SK-N-SH (cell line): Measurements from ENCODE around the gene VAV1. TPM values are rescaled to one million over a fixed set of nuclear protein-coding genes. Genes with fewer than 3 reads are reported as not detected.

Experiments used
- CTCF ChIA-PET: fragments of 300-600, 350-600 bp; formaldehyde crosslinking; extraction: SDS; loops from one replicate; lab custom pipeline; 2021; lab: Yijun Ruan, JAX
- POLR2A ChIA-PET: fragments of 350-600 bp; sonication (Branson Sonifier 250); formaldehyde crosslinking; extraction: SDS; loops from one replicate; lab custom pipeline; 2020; ENCODE audit warnings: antibody characterized with exemption, inconsistent platforms; lab: Yijun Ruan, JAX
- DNase-seq: peaks from one replicate; pipeline ENCODE4 v3.0.0; 2012
- H2AFZ ChIP-seq: fragments of 200-600 bp; sonication (generic); 2 replicates; pipeline ENCODE4 v1.8.1; 2016; ENCODE audit warnings: antibody characterized with exemption, mild to moderate bottlenecking, low read depth
- H3F3A ChIP-seq: fragments of 200-600 bp; sonication (generic); replicated peaks from 2 replicates; pipeline ENCODE3; 2016; ENCODE audit warnings: antibody characterized with exemption, mild to moderate bottlenecking; ENCODE audit not compliant: insufficient read depth
- H3K27ac ChIP-seq, 2 experiments: fragments of 200-500 bp in 1 of 2; fragments of 200-600 bp in 1 of 2; sonication (Bioruptor generic) in 1 of 2; sonication (generic), shearing (Covaris generic) in 1 of 2; 2 replicates each; pipeline versions ENCODE4 v1.5.1 to v1.6.1; 2014 to 2016; ENCODE audit warnings: low read depth in 2 of 2, inconsistent platforms in 1 of 2, low read length in 1 of 2, mild to moderate bottlenecking in 1 of 2, mixed read lengths in 1 of 2
- H3K27me3 ChIP-seq: fragments of 200-600 bp; sonication (generic), shearing (Covaris generic); 2 replicates; pipeline ENCODE4 v1.6.1; 2016; ENCODE audit warnings: mixed run types; ENCODE audit not compliant: insufficient read depth
- H3K36me3 ChIP-seq, 2 experiments: fragments of 200-500 bp in 1 of 2; fragments of 200-600 bp in 1 of 2; sonication (Bioruptor generic) in 1 of 2; sonication (generic) in 1 of 2; replicated peaks in 1 of 2; 2 replicates each; pipeline versions ENCODE3 to v1.5.1; 2014 to 2016; ENCODE audit warnings: low read length in 1 of 2, mild to moderate bottlenecking in 1 of 2; ENCODE audit not compliant: insufficient read depth in 2 of 2, control insufficient read depth in 1 of 2
- H3K4me1 ChIP-seq, 2 experiments: fragments of 200-500 bp in 1 of 2; fragments of 200-600 bp in 1 of 2; sonication (Bioruptor generic) in 1 of 2; sonication (generic), shearing (Covaris generic) in 1 of 2; 2 replicates each; pipeline versions ENCODE4 v1.5.1 to v1.6.1; 2014 to 2016; ENCODE audit warnings: low read depth in 1 of 2, low read length in 1 of 2, mixed run types in 1 of 2; ENCODE audit not compliant: insufficient read depth in 2 of 2, control insufficient read depth in 1 of 2
- H3K4me2 ChIP-seq: fragments of 200-600 bp; sonication (generic), shearing (Covaris generic); 2 replicates; pipeline ENCODE4 v1.6.1; 2017; ENCODE audit warnings: mixed run types
- H3K4me3 ChIP-seq, 2 experiments: fragments of 200-500 bp in 1 of 2; fragments of 200-600 bp in 1 of 2; sonication (Bioruptor generic) in 1 of 2; sonication (generic), shearing (Covaris generic) in 1 of 2; 2 replicates each; pipeline versions ENCODE4 v1.5.1 to v1.8.1; 2014 to 2016; ENCODE audit warnings: low read depth in 2 of 2, inconsistent platforms in 1 of 2, low read length in 1 of 2, mild to moderate bottlenecking in 1 of 2, mixed read lengths in 1 of 2, moderate library complexity in 1 of 2
- H3K79me2 ChIP-seq: fragments of 200-600 bp; sonication (generic); 2 replicates; pipeline ENCODE4 v1.8.1; 2017; ENCODE audit warnings: mild to moderate bottlenecking; ENCODE audit not compliant: insufficient read depth
- H3K9ac ChIP-seq: fragments of 200-600 bp; sonication (generic); 2 replicates; pipeline ENCODE4 v1.6.1; 2017; ENCODE audit warnings: mixed run types
- H3K9me2 ChIP-seq: fragments of 200-600 bp; sonication (generic); 2 replicates; pipeline ENCODE4 v1.6.1; 2017; ENCODE audit warnings: mixed run types
- H3K9me3 ChIP-seq: fragments of 200-600 bp; sonication (generic); 2 replicates; pipeline ENCODE4 v1.6.1; 2017; ENCODE audit warnings: mixed run types, mild to moderate bottlenecking, moderate library complexity
- H4K20me1 ChIP-seq: fragments of 200-600 bp; sonication (generic); 2 replicates; pipeline ENCODE4 v1.6.1; 2017; ENCODE audit warnings: mild to moderate bottlenecking, mixed run types; ENCODE audit not compliant: insufficient read depth
- CHD2 ChIP-seq: fragments of 150-350 bp; IDR thresholded peaks from 2 replicates; pipeline ENCODE4 v1.6.1; 2018; ENCODE audit warnings: low read length; ENCODE audit not compliant: partially characterized antibody
- CTCF ChIP-seq: fragments of 200-600 bp; sonication (generic); IDR thresholded peaks from 2 replicates; pipeline ENCODE4 v1.6.1; 2017; ENCODE audit warnings: antibody characterized with exemption, mild to moderate bottlenecking, moderate library complexity
- ELF1 ChIP-seq: IDR thresholded peaks from 2 replicates; pipeline ENCODE4 v1.4.0; 2012
- FOSL2 ChIP-seq: IDR thresholded peaks from 2 replicates; pipeline ENCODE4 v1.4.0; 2012; ENCODE audit warnings: low read depth, mild to moderate bottlenecking, moderate library complexity, borderline replicate concordance
- FOXJ3 ChIP-seq: sonication (generic); formaldehyde crosslinking; IDR thresholded peaks from 2 replicates; pipeline ENCODE4 v1.5.1; 2020; ENCODE audit warnings: mild to moderate bottlenecking, missing genetic modification reagents
- GATA2 ChIP-seq: sonication (generic); formaldehyde crosslinking; IDR thresholded peaks from 2 replicates; pipeline ENCODE4 v1.5.0; 2020; ENCODE audit warnings: mild to moderate bottlenecking, missing genetic modification reagents
- MEF2A ChIP-seq: IDR thresholded peaks from 2 replicates; pipeline ENCODE4 v1.4.0; 2012; ENCODE audit warnings: low read depth, borderline replicate concordance
- MXI1 ChIP-seq: IDR thresholded peaks from 2 replicates; pipeline ENCODE4 v1.6.1; 2012; ENCODE audit warnings: mild to moderate bottlenecking, low read depth, low read length, improper control_type of control experiment
- NFIC ChIP-seq: IDR thresholded peaks from 2 replicates; pipeline ENCODE4 v1.4.0; 2012; ENCODE audit warnings: borderline replicate concordance
- PBX3 ChIP-seq: IDR thresholded peaks from 2 replicates; pipeline ENCODE4; 2012
- RAD21 ChIP-seq: IDR thresholded peaks from 2 replicates; pipeline ENCODE4 v1.6.1; 2012; ENCODE audit warnings: mild to moderate bottlenecking, low read length
- RCOR1 ChIP-seq: fragments of 150-350 bp; IDR thresholded peaks from 2 replicates; pipeline ENCODE4 v1.6.1; 2017; ENCODE audit warnings: antibody characterized with exemption, low read length
- REST ChIP-seq: IDR thresholded peaks from 2 replicates; pipeline ENCODE4 v1.6.1; 2012; ENCODE audit warnings: mild to moderate bottlenecking, low read depth, low read length, moderate library complexity
- SIN3A ChIP-seq: IDR thresholded peaks from 2 replicates; pipeline ENCODE4 v1.6.1; 2012; ENCODE audit warnings: low read depth, mild to moderate bottlenecking, low read length, moderate library complexity, borderline replicate concordance
- SMC3 ChIP-seq: IDR thresholded peaks from 2 replicates; pipeline ENCODE4 v1.6.1; 2012; ENCODE audit warnings: low read depth, low read length, improper control_type of control experiment
- YY1 ChIP-seq: IDR thresholded peaks from 2 replicates; pipeline ENCODE4 v1.4.0; 2012; ENCODE audit warnings: low read depth, mild to moderate bottlenecking
- WGBS: methylation state at CpG from one replicate; pipeline ENCODE4 v1.1.6; 2017; ENCODE audit warnings: low lambda C conversion rate; 5-methylcytosine and 5-hydroxymethylcytosine counted together
- polyA plus RNA-seq, 3 experiments: library from polyadenylated mRNA; depleted of rRNA; stranded (reverse); fragments of >200 nt; gene quantifications; 2 replicates each; pipeline ENCODE4 v1.2.3, GENCODE V29; 2012
- TF ChIP-seq, protein P1 (sequence below): IDR thresholded peaks from 2 replicates; pipeline ENCODE4 v1.4.0; 2012; ENCODE audit warnings: low read depth, borderline replicate concordance

Gene VAV1
- polyA plus RNA-seq, 1 of the 3 experiments (the other 2 are of a cell fraction), result 0.02 TPM

DNA sequence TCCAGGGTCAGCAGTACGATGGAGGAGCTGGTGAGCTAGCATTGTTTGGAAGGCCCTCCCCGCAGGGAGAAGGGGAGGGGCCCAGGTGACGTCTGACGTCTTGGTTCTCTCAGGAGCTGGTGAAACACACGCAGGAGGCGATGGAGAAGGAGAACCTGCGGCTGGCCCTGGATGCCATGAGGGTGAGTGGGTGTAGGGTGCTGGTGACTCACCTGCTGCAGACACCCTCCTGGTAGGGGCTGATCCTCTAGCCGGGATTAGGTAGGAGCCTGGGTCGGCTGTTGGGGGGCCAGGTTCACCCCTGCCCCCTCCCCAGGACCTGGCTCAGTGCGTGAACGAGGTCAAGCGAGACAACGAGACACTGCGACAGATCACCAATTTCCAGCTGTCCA, 55.8 kb downstream of the VAV1 start:
- TF ChIP-seq MEF2A (no peak), CTCF (no peak), CHD2 (no peak), ELF1 (no peak), FOXJ3 (CRISPR knock-in tag) (no peak), FOSL2 (no peak)
- POLR2A ChIA-PET, result no interaction called here
- no peak for DNase-seq

GRCh38 chr19:6828698-6829633, 56.5 kb downstream of the VAV1 start:
- Histone ChIP-seq H3K36me3 (no peaks in the 10 kb centered on the region), H3K9me2 (no peaks in the 10 kb centered on the region), H4K20me1 (no peaks in the 10 kb centered on the region), H3K4me1 (no peaks in the 10 kb centered on the region), H3K4me3 (no peak overlapping the region), H3K4me2 (no peak overlapping the region), H3K9ac (no peak overlapping the region), H3K79me2 (no peaks in the 10 kb centered on the region), H2AFZ (no peak overlapping the region), H3K27me3 (peaks cover 66% of the 10 kb centered on the region), H3F3A (no peaks in the 10 kb centered on the region), H3K27ac (no peak overlapping the region), H3K9me3 (no peaks in the 10 kb centered on the region)
- WGBS, result 41% methylated on average over 14 of the region's 18 CpGs
- ChIA-PET CTCF (interaction anchor here (1.0 kb wide), 1 partner anchor 35 kb away, joined by 3 read pairs; no protein-coding TSS in a partner anchor), POLR2A (no interaction called here)
- DNase-seq, result no peak
- TF ChIP-seq CHD2 (no peak), YY1 (no peak), NFIC (no peak), MXI1 (no peak), GATA2 (CRISPR knock-in tag) (no peak), RCOR1 (no peak), SMC3 (no peak), ELF1 (no peak), RAD21 (no peak), REST (no peak), PBX3 (no peak), MEF2A (no peak), SIN3A (no peak)
- TF ChIP-seq, protein P1, sequence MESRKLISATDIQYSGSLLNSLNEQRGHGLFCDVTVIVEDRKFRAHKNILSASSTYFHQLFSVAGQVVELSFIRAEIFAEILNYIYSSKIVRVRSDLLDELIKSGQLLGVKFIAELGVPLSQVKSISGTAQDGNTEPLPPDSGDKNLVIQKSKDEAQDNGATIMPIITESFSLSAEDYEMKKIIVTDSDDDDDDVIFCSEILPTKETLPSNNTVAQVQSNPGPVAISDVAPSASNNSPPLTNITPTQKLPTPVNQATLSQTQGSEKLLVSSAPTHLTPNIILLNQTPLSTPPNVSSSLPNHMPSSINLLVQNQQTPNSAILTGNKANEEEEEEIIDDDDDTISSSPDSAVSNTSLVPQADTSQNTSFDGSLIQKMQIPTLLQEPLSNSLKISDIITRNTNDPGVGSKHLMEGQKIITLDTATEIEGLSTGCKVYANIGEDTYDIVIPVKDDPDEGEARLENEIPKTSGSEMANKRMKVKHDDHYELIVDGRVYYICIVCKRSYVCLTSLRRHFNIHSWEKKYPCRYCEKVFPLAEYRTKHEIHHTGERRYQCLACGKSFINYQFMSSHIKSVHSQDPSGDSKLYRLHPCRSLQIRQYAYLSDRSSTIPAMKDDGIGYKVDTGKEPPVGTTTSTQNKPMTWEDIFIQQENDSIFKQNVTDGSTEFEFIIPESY, result no peak

More for the DNA sequence above, 55.8 kb downstream of the VAV1 start:
- H3K36me3 ChIP-seq, result no peaks in the 10 kb centered on the region
- H3K27ac ChIP-seq, result no peak overlapping the region
- no peak overlapping the region for H3K4me3 ChIP-seq
- H3K4me2 ChIP-seq, result no peak overlapping the region
- no peak overlapping the region for H3K9ac ChIP-seq
- H3K9me2 ChIP-seq, result no peaks in the 10 kb centered on the region
- peaks cover 62% of the 10 kb centered on the region for H3K27me3 ChIP-seq
- no peaks in the 10 kb centered on the region for H3K9me3 ChIP-seq
- no peak overlapping the region for H2AFZ ChIP-seq
- no peaks in the 10 kb centered on the region for H4K20me1 ChIP-seq
- no peaks in the 10 kb centered on the region for H3K4me1 ChIP-seq
- WGBS, result 50% methylated on average over 5 of the region's 14 CpGs
- H3F3A ChIP-seq, result no peaks in the 10 kb centered on the region
- CTCF ChIA-PET, result interaction anchor here (1.0 kb wide), 1 partner anchor 35 kb away, joined by 3 read pairs; no protein-coding TSS in a partner anchor
- no peaks in the 10 kb centered on the region for H3K79me2 ChIP-seq
